Upper lobe of right lung (tissue), 1 donor: ENCODE measurements around the gene CACNG6. TPM values are rescaled to one million over a fixed set of nuclear protein-coding genes. Genes with fewer than 3 reads are reported as not detected.
A peak's percentile ranks its signal among the peaks of the same experiment; 100 is the strongest.

ENCODE experiments used
- ATAC-seq: fragments of 200-7000 bp; cut with Tn5 transposase; one replicate; pipeline ENCODE4 v1.9.1; 2020; ENCODE audit warnings: mild to moderate bottlenecking, moderate library complexity
- DNase-seq: peaks from one replicate; pipeline ENCODE4 v3.0.0-alpha.2; 2020
- H3K27ac ChIP-seq: fragments of 200-600 bp; one replicate; pipeline ENCODE4 v1.8.0; 2022
- H3K27me3 ChIP-seq: fragments of 200-600 bp; one replicate; pipeline ENCODE4 v1.8.0; 2022; ENCODE audit warnings: mild to moderate bottlenecking
- H3K36me3 ChIP-seq: fragments of 200-600 bp; one replicate; pipeline ENCODE4 v1.8.0; 2022
- H3K4me1 ChIP-seq: fragments of 200-600 bp; one replicate; pipeline ENCODE4 v1.8.0; 2022
- H3K4me3 ChIP-seq: fragments of 200-600 bp; one replicate; pipeline ENCODE4 v1.8.0; 2022; ENCODE audit warnings: mild to moderate bottlenecking
- H3K9me3 ChIP-seq: fragments of 200-600 bp; one replicate; pipeline ENCODE4 v1.8.0; 2022
- intact Hi-C: fragments of 100-400 bp; cut with DNase I; formaldehyde crosslinking; loops from one replicate; pipeline ENCODE4 v1.11.0; 2022
- total RNA-seq: library from RNA; stranded (reverse); fragmentation: NEBNext Ultra II Directional; extraction: Animal tissue kit (Norgen Biotek cat#: 25700); gene quantifications from one replicate; pipeline ENCODE4 v1.2.1, GENCODE V29; 2021
- TF ChIP-seq, protein P1 (sequence below): fragments of 200-600 bp; IDR thresholded peaks from one replicate; pipeline ENCODE4 v1.8.0; 2022; ENCODE audit warnings: antibody characterized with exemption
- donor health status: DM: no; HTN: yes; CAD: no; lungs with severe emphysema.

Gene CACNG6
- total RNA-seq, 1 donor from 2014 or later: not detected

GRCh38 chr19:54040003-54040402 lies 48.6 kb downstream of the CACNG6 start:
- intact Hi-C loops: no loop called here
- no peaks in the 10 kb centered on the region for H3K36me3 ChIP-seq
- H3K4me3 ChIP-seq: no peak overlapping the region
- TF ChIP-seq, protein P1, sequence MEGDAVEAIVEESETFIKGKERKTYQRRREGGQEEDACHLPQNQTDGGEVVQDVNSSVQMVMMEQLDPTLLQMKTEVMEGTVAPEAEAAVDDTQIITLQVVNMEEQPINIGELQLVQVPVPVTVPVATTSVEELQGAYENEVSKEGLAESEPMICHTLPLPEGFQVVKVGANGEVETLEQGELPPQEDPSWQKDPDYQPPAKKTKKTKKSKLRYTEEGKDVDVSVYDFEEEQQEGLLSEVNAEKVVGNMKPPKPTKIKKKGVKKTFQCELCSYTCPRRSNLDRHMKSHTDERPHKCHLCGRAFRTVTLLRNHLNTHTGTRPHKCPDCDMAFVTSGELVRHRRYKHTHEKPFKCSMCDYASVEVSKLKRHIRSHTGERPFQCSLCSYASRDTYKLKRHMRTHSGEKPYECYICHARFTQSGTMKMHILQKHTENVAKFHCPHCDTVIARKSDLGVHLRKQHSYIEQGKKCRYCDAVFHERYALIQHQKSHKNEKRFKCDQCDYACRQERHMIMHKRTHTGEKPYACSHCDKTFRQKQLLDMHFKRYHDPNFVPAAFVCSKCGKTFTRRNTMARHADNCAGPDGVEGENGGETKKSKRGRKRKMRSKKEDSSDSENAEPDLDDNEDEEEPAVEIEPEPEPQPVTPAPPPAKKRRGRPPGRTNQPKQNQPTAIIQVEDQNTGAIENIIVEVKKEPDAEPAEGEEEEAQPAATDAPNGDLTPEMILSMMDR: no peak
- no peak for ATAC-seq
- H3K9me3 ChIP-seq: no peaks in the 10 kb centered on the region
- H3K4me1 ChIP-seq: no peaks in the 10 kb centered on the region
- H3K27ac ChIP-seq: no peak overlapping the region
- peaks cover 10% of the 10 kb centered on the region for H3K27me3 ChIP-seq
- no peak for DNase-seq

GRCh38 chr19:54041969-54042606 lies 50.7 kb downstream of the CACNG6 start:
- Histone ChIP-seq H3K4me1 (no peaks in the 10 kb centered on the region), H3K9me3 (no peaks in the 10 kb centered on the region), H3K27me3 (peaks cover 20% of the 10 kb centered on the region), H3K27ac (no peak overlapping the region), H3K36me3 (no peaks in the 10 kb centered on the region), H3K4me3 (no peak overlapping the region)
- ATAC-seq (no peak), DNase-seq (no peak)
- intact Hi-C loops: no loop called here
- TF ChIP-seq, protein P1: no peak

GRCh38 chr19:54042989-54043388 lies 51.6 kb downstream of the CACNG6 start:
- Histone ChIP-seq H3K9me3 (no peaks in the 10 kb centered on the region), H3K4me1 (no peaks in the 10 kb centered on the region), H3K36me3 (no peaks in the 10 kb centered on the region), H3K27ac (no peak overlapping the region), H3K4me3 (no peak overlapping the region), H3K27me3 (peaks cover 20% of the 10 kb centered on the region)
- DNase-seq (no peak), ATAC-seq (no peak)
- TF ChIP-seq, protein P1: no peak
- intact Hi-C loops: no loop called here

GRCh38 chr19:54045771-54046170 lies 54.3 kb downstream of the CACNG6 start:
- no peak overlapping the region for H3K27ac ChIP-seq
- no peaks in the 10 kb centered on the region for H3K4me1 ChIP-seq
- peaks cover 20% of the 10 kb centered on the region for H3K27me3 ChIP-seq
- ATAC-seq (no peak), DNase-seq (no peak)
- intact Hi-C loops: no loop called here
- H3K9me3 ChIP-seq: no peaks in the 10 kb centered on the region
- no peaks in the 10 kb centered on the region for H3K36me3 ChIP-seq
- TF ChIP-seq, protein P1: no peak
- no peak overlapping the region for H3K4me3 ChIP-seq

DNA sequence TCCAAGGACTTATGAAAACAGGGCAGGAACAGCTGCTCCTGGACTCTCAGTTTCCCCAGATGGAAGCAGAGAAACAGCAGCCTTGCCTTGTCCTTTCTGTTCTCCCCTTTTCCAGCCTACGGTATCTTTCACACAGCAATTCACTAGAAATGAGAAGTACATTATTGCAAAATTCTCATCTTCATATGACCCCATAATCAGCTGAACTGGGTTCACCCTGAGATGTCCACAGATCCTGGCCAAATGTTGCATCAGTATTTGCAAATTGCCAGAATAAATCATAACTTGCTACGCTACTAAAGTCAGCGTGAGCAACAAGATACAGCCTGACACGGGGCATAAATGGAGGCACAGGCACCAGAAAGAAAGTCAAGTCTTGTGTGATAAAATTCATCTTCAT lies 56.2 kb downstream of the CACNG6 start:
- H3K27me3 ChIP-seq: peaks cover 20% of the 10 kb centered on the region
- H3K27ac ChIP-seq: no peak overlapping the region
- intact Hi-C loops: no loop called here
- no peaks in the 10 kb centered on the region for H3K4me1 ChIP-seq
- no peak overlapping the region for H3K4me3 ChIP-seq
- TF ChIP-seq, protein P1: no peak
- no peaks in the 10 kb centered on the region for H3K9me3 ChIP-seq
- DNase-seq: no peak
- no peaks in the 10 kb centered on the region for H3K36me3 ChIP-seq
- peak; percentile 79 for ATAC-seq

Other genes with a start within 250 kb of the CACNG6 start
- gene NLRP12, start 167.3 kb upstream of the CACNG6 start, total RNA-seq: 4.0 TPM
- gene MYADM, start 123.8 kb upstream of the CACNG6 start, total RNA-seq: 131 TPM
- not detected for gene PRKCG, start 109.4 kb upstream of the CACNG6 start, total RNA-seq
- not detected for gene CACNG7, start 82.4 kb upstream of the CACNG6 start, total RNA-seq
- gene CACNG8, start 28.7 kb upstream of the CACNG6 start, total RNA-seq: 0.12 TPM
- gene VSTM1, start 72.3 kb downstream of the CACNG6 start, total RNA-seq: 1.1 TPM
- gene TARM1, start 89.7 kb downstream of the CACNG6 start, total RNA-seq: not detected
- 59.5 TPM for gene OSCAR, start 109.2 kb downstream of the CACNG6 start, total RNA-seq
- 115 TPM for gene NDUFA3, start 111.2 kb downstream of the CACNG6 start, total RNA-seq
- 19.5 TPM for gene TFPT, start 124.0 kb downstream of the CACNG6 start, total RNA-seq
- 44.9 TPM for gene PRPF31, start 124.1 kb downstream of the CACNG6 start, total RNA-seq
- gene CNOT3, start 146.1 kb downstream of the CACNG6 start, total RNA-seq: 39.4 TPM
- 9.2 TPM for gene LENG1, start 168.1 kb downstream of the CACNG6 start, total RNA-seq
- 48.3 TPM for gene TMC4, start 181.5 kb downstream of the CACNG6 start, total RNA-seq
- gene MBOAT7, start 197.9 kb downstream of the CACNG6 start, total RNA-seq: 57.9 TPM
- 34.7 TPM for gene TSEN34, start 199.7 kb downstream of the CACNG6 start, total RNA-seq
- gene RPS9, start 209.2 kb downstream of the CACNG6 start, total RNA-seq: 1,039 TPM
- 61.5 TPM for gene LILRB3, start 231.4 kb downstream of the CACNG6 start, total RNA-seq